SK-N-SH treated with all-trans-retinoic acid at 6 μM for 48 hours (cell line): ENCODE measurements around the gene SLC37A4.
"Not testable (repeated sequence)": the region's sequence is repeated elsewhere in the genome, so short reads cannot be mapped to it uniquely, and the experiment has no call there.

Experiments
- ATAC-seq: fragments of 200-7000 bp; cut with Tn5 transposase; 3 replicates; pipeline ENCODE4 v1.9.1; 2020; ENCODE audit warnings: mild to moderate bottlenecking, moderate library complexity
- ARNTL ChIP-seq: fragments of 450-650 bp; formaldehyde crosslinking; IDR thresholded peaks from 2 replicates; pipeline ENCODE4 v1.5.0; 2020; ENCODE audit warnings: low read depth, mild to moderate bottlenecking, moderate library complexity, borderline replicate concordance
- BACH2 ChIP-seq: fragments of 250-450 bp; sonication (Bioruptor Pico); IDR thresholded peaks from 2 replicates; pipeline ENCODE4 v1.9.0; 2021; ENCODE audit warnings: mild to moderate bottlenecking, borderline replicate concordance
- CSDC2 ChIP-seq: fragments of 250-450 bp; sonication (Bioruptor Pico); IDR thresholded peaks from 2 replicates; pipeline ENCODE4 v1.5.0; 2020; ENCODE audit warnings: mild to moderate bottlenecking, moderate library complexity
- ESRRG ChIP-seq: fragments of 250-450 bp; sonication (Bioruptor Pico); IDR thresholded peaks from 2 replicates; pipeline ENCODE4 v1.6.1; 2021; ENCODE audit warnings: mild to moderate bottlenecking
- GLIS3 ChIP-seq: fragments of 250-450 bp; sonication (Bioruptor Pico); IDR thresholded peaks from 2 replicates; pipeline ENCODE4 v1.5.0; 2020; ENCODE audit warnings: mild to moderate bottlenecking, moderate library complexity
- OSR1 ChIP-seq: fragments of 250-450 bp; sonication (Bioruptor Pico); IDR thresholded peaks from 2 replicates; pipeline ENCODE4 v1.8.0; 2022; ENCODE audit warnings: moderate library complexity, mild to moderate bottlenecking, inconsistent platforms
- PATZ1 ChIP-seq: fragments of 250-450 bp; sonication (Bioruptor Pico); IDR thresholded peaks from 2 replicates; pipeline ENCODE4 v1.8.0; 2020; ENCODE audit warnings: mild to moderate bottlenecking, moderate library complexity, borderline replicate concordance
- RARB ChIP-seq: fragments of 250-450 bp; sonication (Bioruptor Pico); IDR thresholded peaks from 2 replicates; pipeline ENCODE4 v1.8.0; 2021; ENCODE audit warnings: mild to moderate bottlenecking, moderate library complexity
- SNAI2 ChIP-seq: fragments of 250-450 bp; sonication (Bioruptor Pico); IDR thresholded peaks from 2 replicates; pipeline ENCODE4 v1.5.0; 2020; ENCODE audit warnings: mild to moderate bottlenecking, moderate library complexity
- TCF4 ChIP-seq: fragments of 250-450 bp; sonication (Bioruptor Pico); IDR thresholded peaks from 2 replicates; pipeline ENCODE4 v1.8.0; 2021; ENCODE audit warnings: mild to moderate bottlenecking, moderate library complexity, borderline replicate concordance
- TOX ChIP-seq: fragments of 250-450 bp; sonication (Bioruptor Pico); IDR thresholded peaks from 2 replicates; pipeline ENCODE4 v1.8.0; 2021; ENCODE audit warnings: mild to moderate bottlenecking, moderate library complexity, borderline replicate concordance
- TSHZ2 ChIP-seq: fragments of 250-450 bp; sonication (Bioruptor Pico); IDR thresholded peaks from 2 replicates; pipeline ENCODE4 v1.5.0; 2020; ENCODE audit warnings: mild to moderate bottlenecking, moderate library complexity
- ZC3H10 ChIP-seq: fragments of 250-450 bp; sonication (Bioruptor Pico); IDR thresholded peaks from 2 replicates; pipeline ENCODE4 v1.5.1; 2021; ENCODE audit warnings: mild to moderate bottlenecking, moderate library complexity
- ZFP30 ChIP-seq: fragments of 450-650 bp; formaldehyde crosslinking; IDR thresholded peaks from 2 replicates; pipeline ENCODE4 v1.5.0; 2022; ENCODE audit warnings: mild to moderate bottlenecking, moderate library complexity
- ZNF565 ChIP-seq: fragments of 450-650 bp; formaldehyde crosslinking; conservative IDR thresholded peaks from 2 replicates; pipeline ENCODE4 v1.5.0; 2020; ENCODE audit warnings: low read depth, mild to moderate bottlenecking, moderate library complexity
- ZNF70 ChIP-seq: fragments of 450-650 bp; formaldehyde crosslinking; IDR thresholded peaks from 2 replicates; pipeline ENCODE4 v1.5.0; 2020; ENCODE audit warnings: mild to moderate bottlenecking, moderate library complexity
- TF ChIP-seq, protein P1 (sequence below): fragments of 250-450 bp; sonication (Bioruptor Pico); IDR thresholded peaks from 2 replicates; pipeline ENCODE4 v1.8.0; 2021; ENCODE audit warnings: low read depth, mild to moderate bottlenecking, moderate library complexity, borderline replicate concordance
- TF ChIP-seq, protein P2 (sequence below): fragments of 250-450 bp; sonication (Bioruptor Pico); IDR thresholded peaks from 2 replicates; pipeline ENCODE4 v1.5.1; 2020; ENCODE audit warnings: low read depth, mild to moderate bottlenecking, moderate library complexity
- TF ChIP-seq, protein P3 (sequence below): fragments of 250-450 bp; sonication (Bioruptor Pico); IDR thresholded peaks from 2 replicates; pipeline ENCODE4 v1.5.1; 2021; ENCODE audit warnings: mild to moderate bottlenecking, moderate library complexity

The SLC37A4 gene

DNA sequence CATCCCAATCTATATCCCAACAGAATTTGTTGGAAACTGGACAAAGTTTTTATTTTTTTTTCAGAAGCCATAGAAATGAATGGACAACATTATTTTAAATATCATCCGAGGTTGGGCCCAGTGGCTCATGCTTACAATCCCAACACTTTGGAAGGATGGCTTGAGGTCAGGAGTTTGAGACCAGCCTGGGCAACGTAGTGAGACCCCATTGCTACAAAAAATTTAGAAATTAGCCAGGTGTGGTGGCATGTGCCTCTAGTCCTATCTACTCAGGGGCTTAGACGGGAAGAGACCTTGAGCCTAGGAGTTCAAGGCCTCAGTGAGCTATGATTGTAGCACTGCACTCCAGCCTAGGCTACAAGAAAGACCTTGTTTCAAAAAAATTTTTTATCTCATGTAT, 4.1 kb upstream of the SLC37A4 start:
- no peak for ATAC-seq

DNA sequence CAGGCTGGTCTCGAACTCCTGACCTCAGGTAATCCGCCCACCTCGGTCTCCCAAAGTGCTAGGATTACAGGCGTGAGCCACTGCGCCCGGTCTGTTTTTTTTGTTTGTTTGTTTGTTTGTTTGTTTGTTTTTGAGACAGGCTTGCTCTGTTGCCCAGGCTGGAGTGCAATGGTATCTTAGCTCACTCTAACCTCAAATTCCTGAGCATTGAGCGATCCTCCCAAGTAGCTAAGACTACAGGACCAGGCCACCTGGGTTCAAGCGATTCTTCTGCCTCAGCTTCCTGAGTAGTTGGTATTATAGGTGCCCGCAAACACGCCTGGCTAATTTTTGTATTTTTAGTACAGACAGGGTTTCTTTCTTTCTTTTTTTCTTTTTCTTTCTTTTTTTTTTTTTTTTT, 2.7 kb upstream of the SLC37A4 start:
- not testable (repeated sequence) for ATAC-seq

More for the DNA sequence above, 4.1 kb upstream of the SLC37A4 start:
- TF ChIP-seq GLIS3 (no peak), CSDC2 (no peak), TCF4 (no peak), ZFP30 (CRISPR knock-in tag) (no peak), ZC3H10 (CRISPR knock-in tag) (no peak), ARNTL (CRISPR knock-in tag) (no peak)

DNA sequence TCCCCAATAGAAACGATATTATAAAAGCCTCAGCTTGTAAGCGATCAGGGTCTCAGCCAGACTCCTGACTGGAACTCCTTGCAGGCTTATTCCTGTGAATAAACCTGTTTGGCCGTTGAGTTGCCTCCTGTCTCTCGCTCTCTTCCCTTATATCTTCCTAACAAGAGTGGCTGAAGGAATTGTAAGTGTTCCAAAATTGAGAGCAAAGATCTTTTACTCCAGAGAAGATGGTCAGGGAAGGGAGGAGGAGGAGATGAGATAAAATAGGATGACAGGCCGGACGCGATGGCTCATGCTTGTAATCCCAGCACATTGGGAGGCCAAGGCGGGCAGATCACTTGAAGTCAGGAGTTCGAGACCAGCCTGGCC, 1.2 kb upstream of the SLC37A4 start:
- ATAC-seq = no peak
- TF ChIP-seq OSR1 (no peak), ESRRG (CRISPR knock-in tag) (no peak), ZFP30 (CRISPR knock-in tag) (no peak), ARNTL (CRISPR knock-in tag) (no peak), TCF4 (no peak)
- TF ChIP-seq, protein P1, sequence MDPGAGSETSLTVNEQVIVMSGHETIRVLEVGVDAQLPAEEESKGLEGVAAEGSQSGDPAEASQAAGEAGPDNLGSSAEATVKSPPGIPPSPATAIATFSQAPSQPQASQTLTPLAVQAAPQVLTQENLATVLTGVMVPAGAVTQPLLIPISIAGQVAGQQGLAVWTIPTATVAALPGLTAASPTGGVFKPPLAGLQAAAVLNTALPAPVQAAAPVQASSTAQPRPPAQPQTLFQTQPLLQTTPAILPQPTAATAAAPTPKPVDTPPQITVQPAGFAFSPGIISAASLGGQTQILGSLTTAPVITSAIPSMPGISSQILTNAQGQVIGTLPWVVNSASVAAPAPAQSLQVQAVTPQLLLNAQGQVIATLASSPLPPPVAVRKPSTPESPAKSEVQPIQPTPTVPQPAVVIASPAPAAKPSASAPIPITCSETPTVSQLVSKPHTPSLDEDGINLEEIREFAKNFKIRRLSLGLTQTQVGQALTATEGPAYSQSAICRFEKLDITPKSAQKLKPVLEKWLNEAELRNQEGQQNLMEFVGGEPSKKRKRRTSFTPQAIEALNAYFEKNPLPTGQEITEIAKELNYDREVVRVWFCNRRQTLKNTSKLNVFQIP = no peak

DNA sequence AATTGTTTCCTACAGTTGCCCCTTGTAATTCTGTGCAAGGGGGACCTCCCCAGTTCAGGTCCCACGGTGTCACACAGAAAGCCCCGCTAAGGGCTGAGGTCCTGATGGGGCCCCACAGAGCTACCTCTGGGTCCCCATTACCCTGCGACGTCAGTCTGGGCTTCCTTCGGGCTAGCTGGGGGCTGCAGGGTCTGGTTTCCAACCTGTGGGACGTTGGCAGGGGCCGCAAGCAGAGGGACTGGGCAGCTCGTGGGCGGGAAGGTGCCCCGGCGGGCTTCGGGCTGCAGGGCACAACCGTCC, 698 bp downstream of the SLC37A4 start:
- no peak; the same call in 2 of the 3 replicates for ATAC-seq
- TF ChIP-seq OSR1 = no peak

- peak; percentile 1; the same call in 1 of the 3 replicates for ATAC-seq
- no peak for TF ChIP-seq GLIS3
- no peak for TF ChIP-seq TCF4
- no peak for TF ChIP-seq SNAI2 (CRISPR knock-in tag)
- TF ChIP-seq, protein P2, sequence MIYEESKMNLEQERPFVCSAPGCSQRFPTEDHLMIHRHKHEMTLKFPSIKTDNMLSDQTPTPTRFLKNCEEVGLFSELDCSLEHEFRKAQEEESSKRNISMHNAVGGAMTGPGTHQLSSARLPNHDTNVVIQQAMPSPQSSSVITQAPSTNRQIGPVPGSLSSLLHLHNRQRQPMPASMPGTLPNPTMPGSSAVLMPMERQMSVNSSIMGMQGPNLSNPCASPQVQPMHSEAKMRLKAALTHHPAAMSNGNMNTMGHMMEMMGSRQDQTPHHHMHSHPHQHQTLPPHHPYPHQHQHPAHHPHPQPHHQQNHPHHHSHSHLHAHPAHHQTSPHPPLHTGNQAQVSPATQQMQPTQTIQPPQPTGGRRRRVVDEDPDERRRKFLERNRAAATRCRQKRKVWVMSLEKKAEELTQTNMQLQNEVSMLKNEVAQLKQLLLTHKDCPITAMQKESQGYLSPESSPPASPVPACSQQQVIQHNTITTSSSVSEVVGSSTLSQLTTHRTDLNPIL (CRISPR knock-in tag) = no peak
- TF ChIP-seq, protein P3, sequence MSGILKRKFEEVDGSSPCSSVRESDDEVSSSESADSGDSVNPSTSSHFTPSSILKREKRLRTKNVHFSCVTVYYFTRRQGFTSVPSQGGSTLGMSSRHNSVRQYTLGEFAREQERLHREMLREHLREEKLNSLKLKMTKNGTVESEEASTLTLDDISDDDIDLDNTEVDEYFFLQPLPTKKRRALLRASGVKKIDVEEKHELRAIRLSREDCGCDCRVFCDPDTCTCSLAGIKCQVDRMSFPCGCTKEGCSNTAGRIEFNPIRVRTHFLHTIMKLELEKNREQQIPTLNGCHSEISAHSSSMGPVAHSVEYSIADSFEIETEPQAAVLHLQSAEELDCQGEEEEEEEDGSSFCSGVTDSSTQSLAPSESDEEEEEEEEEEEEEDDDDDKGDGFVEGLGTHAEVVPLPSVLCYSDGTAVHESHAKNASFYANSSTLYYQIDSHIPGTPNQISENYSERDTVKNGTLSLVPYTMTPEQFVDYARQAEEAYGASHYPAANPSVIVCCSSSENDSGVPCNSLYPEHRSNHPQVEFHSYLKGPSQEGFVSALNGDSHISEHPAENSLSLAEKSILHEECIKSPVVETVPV (CRISPR knock-in tag) = no peak
- TF ChIP-seq, protein P1 = no peak
- TF ChIP-seq BACH2 = no peak
- no peak for TF ChIP-seq ZNF70 (CRISPR knock-in tag)
- no peak for TF ChIP-seq TOX (CRISPR knock-in tag)
- no peak for TF ChIP-seq ZNF565
- no peak for TF ChIP-seq OSR1
- no peak for TF ChIP-seq TSHZ2 (CRISPR knock-in tag)
- TF ChIP-seq RARB (CRISPR knock-in tag) = no peak
- TF ChIP-seq PATZ1 (CRISPR knock-in tag) = no peak
- TF ChIP-seq, all 23 proteins: peak for 0
Measured at GRCh38 chr11:119029340-119030028, 1.2 kb downstream of the SLC37A4 start.
